Measurements from ENCODE around the gene ZC3H18.
"Not testable (repeated sequence)": the region's sequence is repeated elsewhere in the genome, so short reads cannot be mapped to it uniquely, and the experiment has no call there.

ZC3H18 gene

GRCh38 chr16:88661468-88661867, 91.3 kb downstream of the ZC3H18 start:
- no peak for DNase-seq

GRCh38 chr16:88662222-88662842, 92.1 kb downstream of the ZC3H18 start:
- DNase-seq: peak; percentile 18

DNA sequence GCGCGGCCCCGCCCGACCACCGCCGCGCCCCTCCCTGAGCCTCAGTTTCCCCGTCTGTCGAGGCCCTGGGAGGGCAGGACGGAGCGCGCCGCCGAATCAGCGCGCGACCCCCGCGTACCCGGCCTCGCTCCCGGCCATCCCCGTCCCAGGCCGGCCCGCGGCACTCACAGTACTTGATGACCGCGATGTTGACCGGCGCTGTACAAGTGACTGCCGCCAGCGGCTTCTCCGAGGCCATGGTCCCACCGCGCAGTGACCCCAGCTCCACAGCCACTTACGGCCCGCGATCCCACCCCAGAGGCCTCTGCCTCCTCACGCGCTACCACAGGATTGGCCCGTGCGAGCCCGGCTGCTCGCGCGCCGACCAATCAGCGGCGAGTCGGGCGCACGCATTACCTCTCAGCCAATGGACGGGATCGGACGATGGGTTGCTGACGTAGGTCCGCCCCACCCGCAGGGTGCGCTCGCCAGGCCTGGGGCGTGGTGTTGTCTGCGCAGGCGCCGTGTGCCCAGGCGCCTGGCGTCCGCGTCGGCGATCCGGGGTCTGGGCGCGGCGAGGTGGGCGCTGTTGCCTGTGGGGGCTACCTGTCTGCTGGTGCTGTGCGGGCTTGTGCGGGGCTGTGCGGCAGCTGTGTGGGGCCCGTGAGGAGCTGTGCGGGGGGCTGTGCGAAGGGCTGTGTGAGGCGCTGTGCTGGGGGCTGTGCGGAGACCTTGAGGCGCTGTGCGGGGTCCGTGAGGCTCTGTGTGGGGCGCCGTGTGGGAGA, 92.8 kb downstream of the ZC3H18 start, which contains the start of gene MVD:
MVD (minus strand) TSS at position 249 of the 764 bp plus-strand sequence; CDS start at position 238, 11 bp downstream.
- peak; percentile 94 for DNase-seq

GRCh38 chr16:88665148-88665547, 94.9 kb downstream of the ZC3H18 start:
- no peak for DNase-seq

DNA sequence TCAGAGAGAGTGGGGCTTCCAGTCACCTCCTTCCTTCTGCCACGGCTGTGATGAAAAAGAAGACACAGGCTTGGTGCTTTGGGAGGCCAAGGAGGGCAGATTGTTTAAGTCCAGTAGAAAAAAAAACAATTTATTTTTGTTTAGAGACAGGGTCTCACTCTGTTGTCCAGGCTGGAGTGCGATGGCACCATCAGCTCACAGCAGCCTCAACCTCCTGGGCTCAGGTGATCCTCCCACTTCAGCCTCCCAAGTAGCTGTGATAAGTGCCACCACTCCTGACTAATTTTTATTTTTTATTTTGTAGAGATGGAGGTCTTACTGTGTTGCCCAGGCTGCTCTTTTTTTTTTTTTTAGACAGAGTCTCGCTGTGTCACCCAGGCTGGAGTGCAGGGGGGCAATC, 95.4 kb downstream of the ZC3H18 start:
- no peak for DNase-seq

DNA sequence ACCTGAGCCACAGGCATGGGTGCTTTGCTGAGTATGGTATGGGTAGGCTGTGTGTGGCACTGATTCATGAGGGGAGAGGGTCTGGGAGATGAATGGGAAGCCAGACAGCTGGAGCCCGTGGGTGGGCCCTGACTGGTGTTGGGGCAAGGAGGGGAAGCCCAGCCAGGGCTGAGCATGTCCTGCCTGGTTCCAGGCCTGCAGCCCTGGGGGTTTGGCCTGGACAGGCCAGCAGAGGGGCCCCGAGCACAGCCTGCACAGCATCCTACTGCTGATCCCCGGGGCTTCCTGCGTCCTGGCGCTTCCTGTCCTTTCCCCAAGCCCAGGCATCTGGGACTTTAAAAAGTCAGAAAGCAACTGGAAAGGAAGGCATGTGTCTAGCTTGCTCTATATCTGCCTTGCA, 97.3 kb downstream of the ZC3H18 start:
- DNase-seq: no peak

- not testable (repeated sequence) for DNase-seq
Observed at GRCh38 chr16:88669493-88669892, 99.3 kb downstream of the ZC3H18 start.

DNA sequence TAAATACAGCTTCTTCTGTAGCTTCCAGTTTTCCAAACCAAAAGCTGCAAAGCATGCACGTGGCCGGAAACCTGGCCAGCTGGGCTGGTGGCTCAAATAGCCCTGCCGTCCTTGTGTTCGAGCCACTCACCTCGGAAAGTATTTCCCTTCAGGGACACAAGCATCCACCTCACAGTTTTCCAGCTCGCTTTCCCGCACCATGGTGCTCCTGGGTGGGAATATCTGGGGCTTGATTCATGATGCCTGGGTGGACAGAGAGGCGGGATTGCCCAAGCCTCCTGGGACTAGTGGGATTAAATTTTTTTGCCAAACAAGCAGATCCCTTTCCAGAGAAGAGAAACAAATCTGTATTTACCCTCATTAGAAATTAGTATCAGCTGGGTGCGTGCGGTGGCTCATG, 99.8 kb downstream of the ZC3H18 start:
- no peak for DNase-seq

GRCh38 chr16:88671806-88672205, 101.6 kb downstream of the ZC3H18 start:
- no peak for DNase-seq

DNA sequence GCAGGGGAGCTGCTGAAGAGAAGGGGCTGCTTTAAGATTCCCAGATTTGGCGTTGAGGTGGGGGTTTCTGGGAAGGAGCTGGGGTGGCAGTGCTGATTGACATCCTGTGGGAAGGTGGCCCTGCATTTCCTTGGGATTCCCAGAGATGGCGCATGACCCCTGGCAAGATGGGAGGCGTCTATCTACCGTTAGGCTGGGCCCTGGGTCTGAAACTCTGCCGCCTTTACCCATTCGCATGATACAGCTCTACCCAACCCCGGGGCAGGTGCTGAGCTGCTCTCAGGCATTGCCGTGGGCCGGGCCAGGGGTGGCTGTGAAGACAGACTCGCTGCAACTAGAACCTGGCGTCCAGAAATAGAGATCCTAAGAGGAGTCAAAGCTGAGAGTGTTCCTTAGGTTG, 102.6 kb downstream of the ZC3H18 start:
- DNase-seq: no peak

GRCh38 chr16:88673716-88674379, 103.6 kb downstream of the ZC3H18 start:
- no peak for DNase-seq

DNA sequence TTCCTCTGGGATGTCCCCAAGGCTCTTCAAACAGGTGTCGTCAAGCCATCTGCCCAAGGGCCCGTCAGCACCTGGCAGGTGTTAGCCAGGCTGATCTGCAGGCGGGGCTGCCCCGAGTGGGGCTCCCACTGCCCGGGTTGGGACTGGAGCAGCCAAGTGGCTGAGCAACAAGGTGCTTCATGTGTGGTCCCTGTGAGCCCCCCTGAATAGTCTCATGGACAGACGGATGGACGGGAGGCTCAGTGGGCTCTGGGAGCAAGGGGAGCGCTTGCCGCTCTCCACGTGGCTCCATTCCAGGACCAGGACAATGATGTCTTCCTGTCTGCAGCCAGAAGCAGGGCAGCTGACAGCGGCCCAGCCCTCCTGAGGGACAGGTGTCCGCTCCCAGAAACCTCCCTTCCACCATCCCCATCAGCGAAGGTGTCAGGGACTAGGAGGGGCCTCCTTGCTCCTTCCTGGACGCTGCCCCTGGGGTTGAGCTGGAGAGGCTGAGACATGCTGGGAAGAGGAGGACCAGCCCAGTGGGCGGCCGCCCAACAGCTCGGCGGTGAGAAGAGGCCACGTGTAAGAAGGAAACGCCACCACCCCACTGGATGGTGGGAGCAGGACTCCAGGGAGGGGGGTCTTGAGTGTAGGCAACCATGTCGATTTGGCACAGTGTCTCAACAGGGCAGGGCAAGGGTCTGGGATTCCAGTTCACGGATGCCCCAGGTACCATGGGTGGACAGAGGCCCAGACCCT, 106.5 kb downstream of the ZC3H18 start:
- DNase-seq: no peak

- no peak for DNase-seq
Observed at GRCh38 chr16:88677721-88678120, 107.5 kb downstream of the ZC3H18 start.

DNA sequence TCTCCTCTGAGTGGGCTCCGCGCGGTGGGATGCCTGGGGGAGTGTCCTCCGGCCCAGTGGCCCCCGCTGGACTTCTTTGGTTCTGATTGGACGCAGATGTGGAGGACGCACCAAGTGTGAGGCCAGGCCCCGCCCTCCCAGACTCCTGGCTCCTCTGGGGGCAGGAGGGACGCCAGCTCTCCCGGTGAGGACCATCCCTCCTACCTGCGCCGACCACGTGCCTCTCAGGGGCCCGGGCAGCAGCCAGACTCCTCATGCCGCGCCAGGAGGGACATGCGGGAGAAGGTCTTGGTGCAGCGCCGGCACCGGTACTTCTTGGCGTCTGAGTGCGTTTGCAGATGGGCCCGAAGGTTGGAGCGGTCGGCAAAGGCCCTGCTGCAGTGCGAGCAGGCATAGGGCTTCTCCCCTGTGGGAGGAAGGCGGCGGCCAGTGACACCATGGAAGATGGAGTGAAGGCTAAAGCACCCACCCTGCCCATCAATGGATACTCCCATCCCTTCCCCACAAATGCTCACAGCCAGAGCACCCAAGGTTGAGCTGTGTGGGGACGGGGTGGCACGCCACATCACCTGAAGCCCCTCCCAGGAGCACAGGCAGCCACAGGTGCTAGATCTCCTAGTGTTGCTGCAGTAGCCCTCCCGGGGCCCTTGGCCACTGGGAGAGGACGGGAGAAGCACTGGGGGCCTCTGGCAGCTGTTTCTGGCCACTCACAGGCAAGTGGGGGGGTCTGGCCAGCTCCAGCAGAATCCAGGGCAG, 108.2 kb downstream of the ZC3H18 start:
- DNase-seq: no peak

DNA sequence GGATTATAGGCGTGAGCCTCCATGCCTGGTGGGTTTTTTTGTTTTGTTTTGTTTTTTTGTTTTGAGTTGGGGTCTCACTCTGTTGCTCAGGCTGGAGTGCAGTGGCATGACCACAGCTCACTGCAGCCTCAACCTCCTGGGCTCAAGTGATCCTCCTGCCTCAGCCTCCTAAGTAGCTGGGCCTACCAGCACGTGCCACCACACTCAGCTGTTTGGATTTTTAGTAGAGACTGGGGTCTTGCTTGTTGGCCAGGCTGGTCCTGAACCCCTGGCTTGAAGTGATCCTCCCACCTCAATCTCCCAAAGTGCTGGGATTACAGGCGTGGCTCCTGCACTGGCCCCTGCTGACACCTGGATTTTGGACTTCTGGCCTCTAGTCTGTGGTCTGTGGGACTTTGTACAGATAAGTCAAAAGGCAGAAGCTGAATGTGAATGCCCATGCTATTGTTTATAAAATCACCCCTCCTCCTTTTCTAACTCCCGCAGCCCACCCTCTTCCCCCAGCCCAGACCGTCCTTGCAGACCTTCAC, 110.4 kb downstream of the ZC3H18 start:
- no peak for DNase-seq

DNA sequence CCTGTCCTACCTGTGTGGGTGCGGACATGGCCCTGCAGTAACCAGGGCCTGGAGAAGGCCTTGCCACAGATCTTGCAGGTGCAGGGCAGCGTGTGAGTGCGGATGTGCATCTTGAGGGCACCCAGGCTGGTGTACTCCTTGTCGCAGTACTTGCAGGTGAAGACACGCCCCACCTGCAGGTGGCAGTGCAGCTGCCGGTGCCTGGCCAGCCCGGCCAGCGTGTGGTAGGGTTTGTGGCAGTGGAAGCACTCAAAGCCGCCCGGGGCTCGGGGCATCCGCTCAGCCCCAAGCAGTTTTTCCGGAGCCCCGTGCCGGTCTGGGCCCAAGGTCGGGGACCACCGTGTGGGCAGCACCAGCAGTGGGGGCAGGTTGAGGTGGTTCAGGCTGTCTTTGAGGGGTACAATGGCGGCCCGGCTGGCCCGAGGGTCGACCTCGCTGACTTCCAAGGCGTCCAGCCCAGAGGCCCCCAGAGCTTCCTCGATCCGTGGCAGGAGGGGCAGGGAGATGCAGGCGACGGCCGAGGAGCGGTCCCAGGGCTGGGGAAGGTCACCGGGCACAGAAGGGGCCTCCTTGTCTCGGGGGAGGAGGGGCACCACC, 111.0 kb downstream of the ZC3H18 start:
- peak; percentile 31 for DNase-seq
